HEK293 (cell line): Measurements from ENCODE around the gene DMAC2.
"Not testable (repeated sequence)": the region's sequence is repeated elsewhere in the genome, so short reads cannot be mapped to it uniquely, and the experiment has no call there.

ENCODE experiments used
- CTCF ChIA-PET: fragments of 350-600 bp; formaldehyde crosslinking; extraction: SDS; loops from one replicate; lab custom pipeline; 2021; ENCODE audit warnings: antibody characterized with exemption; lab: Yijun Ruan, JAX
- POLR2A ChIA-PET: fragments of 300-600 bp; formaldehyde crosslinking; extraction: SDS; loops from one replicate; lab custom pipeline; 2020; ENCODE audit warnings: antibody characterized with exemption, inconsistent platforms; lab: Yijun Ruan, JAX
- H3K27ac ChIP-seq: fragments of 200-500 bp; sonication (Bioruptor generic); 2 replicates; pipeline ENCODE4 v1.5.1; 2014; ENCODE audit warnings: low read depth, low read length, control low read depth, inconsistent platforms; ENCODE audit errors: extremely low read depth
- H3K36me3 ChIP-seq, 2 experiments: fragments of 200-500 bp in 1 of 2; sonication (Bioruptor generic) in 1 of 2; 1 replicate in 1 of 2; 2 replicates in 1 of 2; pipeline ENCODE4 v1.5.1; 2014 to 2017; ENCODE audit warnings: inconsistent platforms in 2 of 2, low read length in 2 of 2; ENCODE audit not compliant: control insufficient read depth in 2 of 2, insufficient read depth in 1 of 2
- H3K4me1 ChIP-seq: fragments of 200-500 bp; sonication (Bioruptor generic); 2 replicates; pipeline ENCODE4 v1.5.1; 2014; ENCODE audit warnings: mild to moderate bottlenecking, low read length, inconsistent platforms; ENCODE audit not compliant: control insufficient read depth, insufficient read depth
- H3K4me3 ChIP-seq: 2 replicates; pipeline ENCODE4 v1.5.1; 2011; ENCODE audit warnings: low read depth, mild to moderate bottlenecking, control low read depth, low read length, moderate library complexity
- H3K9me3 ChIP-seq: fragments of 200-500 bp; sonication (Bioruptor generic); 2 replicates; pipeline ENCODE4 v1.5.1; 2014; ENCODE audit warnings: low read depth, low read length, inconsistent platforms; ENCODE audit not compliant: control insufficient read depth, insufficient read depth
- BCL11A ChIP-seq: fragments of 450-650 bp; formaldehyde crosslinking; IDR thresholded peaks from 2 replicates; pipeline ENCODE4 v1.5.1; 2016; ENCODE audit warnings: low read depth, missing biosample characterization, missing genetic modification characterization
- FEZF1 ChIP-seq: fragments of 450-650 bp; formaldehyde crosslinking; IDR thresholded peaks from 2 replicates; pipeline ENCODE4 v1.5.1; 2016; ENCODE audit warnings: missing biosample characterization, missing genetic modification characterization
- HOXA7 ChIP-seq: sonication (generic); formaldehyde crosslinking; IDR thresholded peaks from 2 replicates; pipeline ENCODE4 v1.8.1; 2022; ENCODE audit warnings: missing genetic modification reagents, borderline replicate concordance
- HOXD13 ChIP-seq: sonication (generic); formaldehyde crosslinking; IDR thresholded peaks from 2 replicates; pipeline ENCODE4 v1.8.0; 2022; ENCODE audit warnings: missing genetic modification reagents, borderline replicate concordance
- RBAK ChIP-seq: fragments of 450-650 bp; formaldehyde crosslinking; IDR thresholded peaks from 2 replicates; pipeline ENCODE4 v1.5.1; 2016; ENCODE audit warnings: missing biosample characterization, missing genetic modification characterization
- SCRT1 ChIP-seq: fragments of 450-650 bp; formaldehyde crosslinking; IDR thresholded peaks from 2 replicates; pipeline ENCODE4 v1.5.1; 2016; ENCODE audit warnings: missing biosample characterization, missing genetic modification characterization, borderline replicate concordance
- SCRT2 ChIP-seq: fragments of 450-650 bp; formaldehyde crosslinking; IDR thresholded peaks from 2 replicates; pipeline ENCODE4 v1.5.1; 2016; ENCODE audit warnings: missing biosample characterization, missing genetic modification characterization
- SP7 ChIP-seq: fragments of 450-650 bp; formaldehyde crosslinking; IDR thresholded peaks from 2 replicates; pipeline ENCODE4 v1.5.1; 2016; ENCODE audit warnings: missing biosample characterization, missing genetic modification characterization
- ZEB2 ChIP-seq: fragments of 450-650 bp; formaldehyde crosslinking; IDR thresholded peaks from 2 replicates; pipeline ENCODE4 v1.5.1; 2016; ENCODE audit warnings: missing biosample characterization, missing genetic modification characterization
- ZNF157 ChIP-seq: fragments of 450-650 bp; formaldehyde crosslinking; IDR thresholded peaks from 2 replicates; pipeline ENCODE4 v1.5.1; 2016; ENCODE audit warnings: missing biosample characterization, missing genetic modification characterization
- ZNF292 ChIP-seq: fragments of 450-650 bp; formaldehyde crosslinking; IDR thresholded peaks from 2 replicates; pipeline ENCODE4 v1.5.1; 2016; ENCODE audit warnings: low read depth, missing biosample characterization, missing genetic modification characterization, borderline replicate concordance
- ZNF426 ChIP-seq: fragments of 450-650 bp; formaldehyde crosslinking; IDR thresholded peaks from 2 replicates; pipeline ENCODE4 v1.5.1; 2017; ENCODE audit warnings: missing biosample characterization, missing genetic modification characterization, mild to moderate bottlenecking, inconsistent platforms, moderate library complexity
- ZNF473 ChIP-seq: fragments of 450-650 bp; formaldehyde crosslinking; IDR thresholded peaks from 2 replicates; pipeline ENCODE4 v1.5.1; 2017; ENCODE audit warnings: missing biosample characterization, missing genetic modification characterization
- ZNF510 ChIP-seq: fragments of 450-650 bp; formaldehyde crosslinking; IDR thresholded peaks from 2 replicates; pipeline ENCODE4 v1.5.1; 2018; ENCODE audit warnings: mild to moderate bottlenecking, missing genetic modification characterization, missing biosample characterization; ENCODE audit not compliant: insufficient replicate concordance
- ZNF544 ChIP-seq: fragments of 450-650 bp; formaldehyde crosslinking; IDR thresholded peaks from 2 replicates; pipeline ENCODE4 v1.5.0; 2017; ENCODE audit warnings: missing biosample characterization, missing genetic modification characterization
- ZNF558 ChIP-seq: fragments of 450-650 bp; formaldehyde crosslinking; IDR thresholded peaks from 2 replicates; pipeline ENCODE4 v1.5.1; 2016; ENCODE audit warnings: missing biosample characterization, missing genetic modification characterization
- ZNF560 ChIP-seq: fragments of 450-650 bp; formaldehyde crosslinking; IDR thresholded peaks from 2 replicates; pipeline ENCODE4 v1.5.1; 2017; ENCODE audit warnings: missing biosample characterization, missing genetic modification characterization, borderline replicate concordance
- ZNF561 ChIP-seq: fragments of 450-650 bp; IDR thresholded peaks from 2 replicates; pipeline ENCODE4 v1.5.1; 2018; ENCODE audit warnings: missing biosample characterization, missing genetic modification characterization, borderline replicate concordance
- ZNF664 ChIP-seq: fragments of 450-650 bp; formaldehyde crosslinking; IDR thresholded peaks from 2 replicates; pipeline ENCODE4 v1.5.1; 2016; ENCODE audit warnings: missing biosample characterization, missing genetic modification characterization
- ZNF707 ChIP-seq: fragments of 450-650 bp; formaldehyde crosslinking; IDR thresholded peaks from 2 replicates; pipeline ENCODE4 v1.5.1; 2016; ENCODE audit warnings: missing biosample characterization, missing genetic modification characterization
- ZNF747 ChIP-seq: fragments of 450-650 bp; formaldehyde crosslinking; IDR thresholded peaks from 2 replicates; pipeline ENCODE4 v1.5.1; 2016; ENCODE audit warnings: missing biosample characterization, missing genetic modification characterization
- TF ChIP-seq, protein P1 (sequence below): fragments of 450-650 bp; formaldehyde crosslinking; IDR thresholded peaks from 2 replicates; pipeline ENCODE4 v1.5.1; 2016; ENCODE audit warnings: missing biosample characterization, missing genetic modification characterization
- TF ChIP-seq, protein P2 (sequence below): fragments of 450-650 bp; formaldehyde crosslinking; IDR thresholded peaks from 2 replicates; pipeline ENCODE4 v1.5.1; 2016; ENCODE audit warnings: missing biosample characterization, missing genetic modification characterization, low read depth
- TF ChIP-seq, protein P3 (sequence below): fragments of 450-650 bp; formaldehyde crosslinking; IDR thresholded peaks from 2 replicates; pipeline ENCODE4 v1.5.1; 2016; ENCODE audit warnings: missing biosample characterization, missing genetic modification characterization
- TF ChIP-seq, protein P4 (sequence below): fragments of 450-650 bp; formaldehyde crosslinking; optimal IDR thresholded peaks from 2 replicates; pipeline ENCODE3; 2016; ENCODE audit warnings: missing biosample characterization, mild to moderate bottlenecking, missing genetic modification characterization
- TF ChIP-seq, protein P5 (sequence below): fragments of 450-650 bp; formaldehyde crosslinking; IDR thresholded peaks from 2 replicates; pipeline ENCODE4 v1.5.1; 2016; ENCODE audit warnings: missing biosample characterization, missing genetic modification characterization

The DMAC2 gene

DNA sequence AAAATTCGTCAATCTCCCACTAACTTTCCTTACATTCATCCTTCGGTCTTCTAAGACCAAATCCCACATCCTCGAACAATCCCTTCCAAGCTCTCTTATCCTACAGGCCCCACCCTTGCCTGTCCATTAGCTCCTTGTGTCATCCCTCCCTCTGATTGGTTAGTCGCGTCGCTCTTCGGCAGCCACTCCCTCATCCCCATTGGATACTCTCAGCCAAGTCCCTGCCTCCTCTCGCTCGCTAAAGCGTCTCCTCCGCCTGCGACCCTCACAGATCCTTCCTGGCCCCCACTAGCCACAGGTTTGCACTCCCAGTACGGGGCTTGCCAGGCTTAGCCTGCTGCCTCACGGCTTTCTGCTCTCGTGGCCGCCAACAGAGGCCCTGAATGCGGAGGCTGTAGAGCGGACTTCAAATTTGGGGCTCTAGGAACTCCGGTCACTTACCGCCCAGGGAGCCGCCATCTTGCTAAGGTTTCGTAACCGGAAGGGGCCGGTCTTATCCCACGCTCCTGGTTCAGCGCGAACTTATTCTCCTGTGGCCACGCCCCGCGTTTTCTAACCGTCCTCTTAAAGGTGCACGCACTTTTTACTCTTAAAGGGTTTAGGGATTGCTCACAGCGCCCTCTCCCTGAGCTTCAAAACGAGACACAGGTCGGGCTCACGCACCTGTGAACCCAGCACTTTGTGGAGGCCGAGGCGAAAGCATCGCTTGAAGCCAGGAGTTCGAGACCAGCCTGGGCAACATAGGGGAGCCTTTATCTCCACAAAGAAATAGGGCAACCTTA is at the start of gene DMAC2 (continued):
- TF ChIP-seq HOXD13 (no peak), RBAK (tag by site-specific recombination) (no peak), ZNF560 (tag by site-specific recombination) (no peak), SCRT1 (peak; percentile 99), FEZF1 (tag by site-specific recombination) (no peak), ZNF157 (tag by site-specific recombination) (no peak), SP7 (tag by site-specific recombination) (peak; percentile 85), ZNF747 (tag by site-specific recombination) (no peak), ZNF558 (tag by site-specific recombination) (no peak), ZNF664 (tag by site-specific recombination) (no peak), SCRT2 (tag by site-specific recombination) (peak; percentile 93), ZEB2 (tag by site-specific recombination) (peak; percentile 70; the same call in 1 of the 2 replicates), ZNF544 (tag by site-specific recombination) (no peak), ZNF473 (no peak), BCL11A (tag by site-specific recombination) (no peak), ZNF292 (tag by site-specific recombination) (no peak), ZNF561 (tag by site-specific recombination) (peak; percentile 77), ZNF707 (tag by site-specific recombination) (no peak), ZNF426 (tag by site-specific recombination) (no peak), HOXA7 (CRISPR knock-in tag) (no peak), ZNF510 (tag by site-specific recombination) (no peak)
- TF ChIP-seq, protein P1, sequence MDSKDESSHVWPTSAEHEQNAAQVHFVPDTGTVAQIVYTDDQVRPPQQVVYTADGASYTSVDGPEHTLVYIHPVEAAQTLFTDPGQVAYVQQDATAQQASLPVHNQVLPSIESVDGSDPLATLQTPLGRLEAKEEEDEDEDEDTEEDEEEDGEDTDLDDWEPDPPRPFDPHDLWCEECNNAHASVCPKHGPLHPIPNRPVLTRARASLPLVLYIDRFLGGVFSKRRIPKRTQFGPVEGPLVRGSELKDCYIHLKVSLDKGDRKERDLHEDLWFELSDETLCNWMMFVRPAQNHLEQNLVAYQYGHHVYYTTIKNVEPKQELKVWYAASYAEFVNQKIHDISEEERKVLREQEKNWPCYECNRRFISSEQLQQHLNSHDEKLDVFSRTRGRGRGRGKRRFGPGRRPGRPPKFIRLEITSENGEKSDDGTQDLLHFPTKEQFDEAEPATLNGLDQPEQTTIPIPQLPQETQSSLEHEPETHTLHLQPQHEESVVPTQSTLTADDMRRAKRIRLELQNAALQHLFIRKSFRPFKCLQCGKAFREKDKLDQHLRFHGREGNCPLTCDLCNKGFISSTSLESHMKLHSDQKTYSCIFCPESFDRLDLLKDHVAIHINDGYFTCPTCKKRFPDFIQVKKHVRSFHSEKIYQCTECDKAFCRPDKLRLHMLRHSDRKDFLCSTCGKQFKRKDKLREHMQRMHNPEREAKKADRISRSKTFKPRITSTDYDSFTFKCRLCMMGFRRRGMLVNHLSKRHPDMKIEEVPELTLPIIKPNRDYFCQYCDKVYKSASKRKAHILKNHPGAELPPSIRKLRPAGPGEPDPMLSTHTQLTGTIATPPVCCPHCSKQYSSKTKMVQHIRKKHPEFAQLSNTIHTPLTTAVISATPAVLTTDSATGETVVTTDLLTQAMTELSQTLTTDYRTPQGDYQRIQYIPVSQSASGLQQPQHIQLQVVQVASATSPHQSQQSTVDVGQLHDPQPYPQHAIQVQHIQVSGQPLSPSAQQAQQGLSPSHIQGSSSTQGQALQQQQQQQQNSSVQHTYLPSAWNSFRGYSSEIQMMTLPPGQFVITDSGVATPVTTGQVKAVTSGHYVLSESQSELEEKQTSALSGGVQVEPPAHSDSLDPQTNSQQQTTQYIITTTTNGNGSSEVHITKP (tag by site-specific recombination) = peak; percentile 78
- TF ChIP-seq, protein P2, sequence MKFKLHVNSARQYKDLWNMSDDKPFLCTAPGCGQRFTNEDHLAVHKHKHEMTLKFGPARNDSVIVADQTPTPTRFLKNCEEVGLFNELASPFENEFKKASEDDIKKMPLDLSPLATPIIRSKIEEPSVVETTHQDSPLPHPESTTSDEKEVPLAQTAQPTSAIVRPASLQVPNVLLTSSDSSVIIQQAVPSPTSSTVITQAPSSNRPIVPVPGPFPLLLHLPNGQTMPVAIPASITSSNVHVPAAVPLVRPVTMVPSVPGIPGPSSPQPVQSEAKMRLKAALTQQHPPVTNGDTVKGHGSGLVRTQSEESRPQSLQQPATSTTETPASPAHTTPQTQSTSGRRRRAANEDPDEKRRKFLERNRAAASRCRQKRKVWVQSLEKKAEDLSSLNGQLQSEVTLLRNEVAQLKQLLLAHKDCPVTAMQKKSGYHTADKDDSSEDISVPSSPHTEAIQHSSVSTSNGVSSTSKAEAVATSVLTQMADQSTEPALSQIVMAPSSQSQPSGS (tag by site-specific recombination) = no peak
- TF ChIP-seq, protein P3, sequence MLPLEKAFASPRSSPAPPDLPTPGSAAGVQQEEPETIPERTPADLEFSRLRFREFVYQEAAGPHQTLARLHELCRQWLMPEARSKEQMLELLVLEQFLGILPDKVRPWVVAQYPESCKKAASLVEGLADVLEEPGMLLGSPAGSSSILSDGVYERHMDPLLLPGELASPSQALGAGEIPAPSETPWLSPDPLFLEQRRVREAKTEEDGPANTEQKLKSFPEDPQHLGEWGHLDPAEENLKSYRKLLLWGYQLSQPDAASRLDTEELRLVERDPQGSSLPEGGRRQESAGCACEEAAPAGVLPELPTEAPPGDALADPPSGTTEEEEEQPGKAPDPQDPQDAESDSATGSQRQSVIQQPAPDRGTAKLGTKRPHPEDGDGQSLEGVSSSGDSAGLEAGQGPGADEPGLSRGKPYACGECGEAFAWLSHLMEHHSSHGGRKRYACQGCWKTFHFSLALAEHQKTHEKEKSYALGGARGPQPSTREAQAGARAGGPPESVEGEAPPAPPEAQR = no peak
- TF ChIP-seq, protein P4, sequence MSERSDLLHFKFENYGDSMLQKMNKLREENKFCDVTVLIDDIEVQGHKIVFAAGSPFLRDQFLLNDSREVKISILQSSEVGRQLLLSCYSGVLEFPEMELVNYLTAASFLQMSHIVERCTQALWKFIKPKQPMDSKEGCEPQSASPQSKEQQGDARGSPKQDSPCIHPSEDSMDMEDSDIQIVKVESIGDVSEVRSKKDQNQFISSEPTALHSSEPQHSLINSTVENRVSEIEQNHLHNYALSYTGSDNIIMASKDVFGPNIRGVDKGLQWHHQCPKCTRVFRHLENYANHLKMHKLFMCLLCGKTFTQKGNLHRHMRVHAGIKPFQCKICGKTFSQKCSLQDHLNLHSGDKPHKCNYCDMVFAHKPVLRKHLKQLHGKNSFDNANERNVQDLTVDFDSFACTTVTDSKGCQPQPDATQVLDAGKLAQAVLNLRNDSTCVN (tag by site-specific recombination) = peak; percentile 41
- TF ChIP-seq, protein P5, sequence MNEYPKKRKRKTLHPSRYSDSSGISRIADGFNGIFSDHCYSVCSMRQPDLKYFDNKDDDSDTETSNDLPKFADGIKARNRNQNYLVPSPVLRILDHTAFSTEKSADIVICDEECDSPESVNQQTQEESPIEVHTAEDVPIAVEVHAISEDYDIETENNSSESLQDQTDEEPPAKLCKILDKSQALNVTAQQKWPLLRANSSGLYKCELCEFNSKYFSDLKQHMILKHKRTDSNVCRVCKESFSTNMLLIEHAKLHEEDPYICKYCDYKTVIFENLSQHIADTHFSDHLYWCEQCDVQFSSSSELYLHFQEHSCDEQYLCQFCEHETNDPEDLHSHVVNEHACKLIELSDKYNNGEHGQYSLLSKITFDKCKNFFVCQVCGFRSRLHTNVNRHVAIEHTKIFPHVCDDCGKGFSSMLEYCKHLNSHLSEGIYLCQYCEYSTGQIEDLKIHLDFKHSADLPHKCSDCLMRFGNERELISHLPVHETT = 0 out of 2 replicates have a peak, but pooled peaks have one; percentile 59

DNA sequence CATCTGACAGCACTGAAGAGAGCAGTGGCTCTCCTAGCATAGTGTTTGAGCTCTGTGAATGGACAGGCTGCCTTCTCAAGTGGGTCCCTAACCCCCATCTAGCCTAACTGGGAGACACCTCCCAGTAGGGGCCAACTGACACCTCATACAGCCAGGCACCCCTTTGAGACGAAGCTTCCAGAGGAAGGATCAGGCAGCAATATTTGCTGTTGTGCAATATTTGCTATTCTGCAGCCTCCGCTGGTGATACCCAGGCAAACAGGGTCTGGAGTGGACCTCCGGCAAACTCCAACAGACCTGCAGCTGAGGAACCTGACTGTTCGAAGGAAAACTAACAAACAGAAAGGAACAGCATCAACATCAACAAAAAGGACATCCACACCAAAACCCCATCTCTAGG is 47.2 kb upstream of the DMAC2 start:
- H3K36me3 ChIP-seq, H3K4me3 ChIP-seq, POLR2A ChIA-PET, H3K27ac ChIP-seq, H3K9me3 ChIP-seq, H3K4me1 ChIP-seq: not testable (repeated sequence)
- CTCF ChIA-PET = interaction anchor here (1.2 to 1.4 kb wide), 3 partner anchors 31 to 38 kb away, joined by 3 to 6 read pairs (median 3); no protein-coding TSS in a partner anchor
